ENCODE measurements around the gene SPOPL.

- TF ChIP-seq CTCF (IDR thresholded peaks at IDR 0.05) = no peak
- no peak for TF ChIP-seq POLR2A (IDR thresholded peaks at IDR 0.05)
- TF ChIP-seq EP300 (IDR thresholded peaks at IDR 0.05) = no peak
- TF ChIP-seq POLR2AphosphoS5 (IDR thresholded peaks at IDR 0.05) = no peak
These were observed 11.1 kb downstream of the SPOPL start for GRCh38 chr2:138512672-138513071.
